GM23338 (cell line): Measurements from ENCODE around the gene CD28. TPM values are rescaled to one million over a fixed set of nuclear protein-coding genes. Genes with fewer than 3 reads are reported as not detected.

ENCODE experiments used
- ATAC-seq: fragments of 200-7000 bp; cut with Tn5 transposase; 3 replicates; pipeline ENCODE4 v1.9.1; 2020
- DNase-seq: peaks from one replicate; pipeline ENCODE4 v3.0.0-alpha.2; 2015; ENCODE audit warnings: low spot score
- H2AFZ ChIP-seq: fragments of 200-600 bp; sonication (generic); 2 replicates; pipeline ENCODE4 v1.8.0; 2016; ENCODE audit warnings: antibody characterized with exemption, mild to moderate bottlenecking, moderate library complexity
- H3F3A ChIP-seq: fragments of 200-600 bp; sonication (generic); replicated peaks from 2 replicates; pipeline ENCODE4 v1.8.0; 2017; ENCODE audit warnings: antibody characterized with exemption, mixed run types, low read depth
- H3K27ac ChIP-seq: fragments of 200-600 bp; sonication (generic); 2 replicates; pipeline ENCODE4 v1.6.1; 2016; ENCODE audit warnings: low read depth
- H3K27me3 ChIP-seq: fragments of 200-600 bp; sonication (generic); 2 replicates; pipeline ENCODE4 v1.8.0; 2016; ENCODE audit warnings: mild to moderate bottlenecking, mixed run types, moderate library complexity; ENCODE audit not compliant: insufficient read depth
- H3K36me3 ChIP-seq: fragments of 200-600 bp; sonication (generic); 2 replicates; pipeline ENCODE4 v1.8.0; 2016; ENCODE audit warnings: mild to moderate bottlenecking; ENCODE audit not compliant: insufficient read depth
- H3K4me1 ChIP-seq: fragments of 200-600 bp; sonication (generic); 2 replicates; pipeline ENCODE4 v1.8.0; 2016; ENCODE audit warnings: mild to moderate bottlenecking, moderate library complexity; ENCODE audit not compliant: insufficient read depth
- H3K4me2 ChIP-seq: fragments of 200-600 bp; sonication (generic); 2 replicates; pipeline ENCODE4 v1.7.1; 2017; ENCODE audit warnings: mixed run types
- H3K4me3 ChIP-seq: fragments of 200-600 bp; sonication (generic); 2 replicates; pipeline ENCODE4 v1.6.1; 2016; ENCODE audit warnings: mixed run types
- H3K79me2 ChIP-seq: fragments of 200-600 bp; sonication (generic); replicated peaks from 2 replicates; pipeline ENCODE4 v1.8.0; 2017; ENCODE audit warnings: mild to moderate bottlenecking; ENCODE audit not compliant: insufficient read depth
- H3K9me2 ChIP-seq: fragments of 200-600 bp; sonication (generic); 2 replicates; pipeline ENCODE4 v1.8.0; 2017; ENCODE audit not compliant: insufficient read depth
- H4K20me1 ChIP-seq: fragments of 200-600 bp; sonication (generic); replicated peaks from 2 replicates; pipeline ENCODE4 v1.8.0; 2017; ENCODE audit warnings: mild to moderate bottlenecking; ENCODE audit not compliant: insufficient read depth
- H3K27ac Mint-ChIP-seq: 2 replicates; pipeline ENCODE4 v1.8.0; 2020; ENCODE audit warnings: inconsistent platforms, mild to moderate bottlenecking, moderate library complexity, mixed read lengths
- H3K27me3 Mint-ChIP-seq: 3 replicates; pipeline ENCODE4 v1.8.0; 2022; ENCODE audit warnings: low read depth, mild to moderate bottlenecking, moderate library complexity, mixed read lengths, inconsistent platforms; ENCODE audit not compliant: insufficient read depth, poor library complexity
- H3K36me3 Mint-ChIP-seq: 3 replicates; pipeline ENCODE4 v1.8.0; 2021; ENCODE audit warnings: low read depth, mild to moderate bottlenecking, inconsistent platforms, moderate library complexity, mixed read lengths
- H3K4me1 Mint-ChIP-seq: 3 replicates; pipeline ENCODE4 v1.8.0; 2020; ENCODE audit warnings: mild to moderate bottlenecking, inconsistent platforms, mixed read lengths
- H3K4me3 Mint-ChIP-seq: 3 replicates; pipeline ENCODE4 v1.8.0; 2021; ENCODE audit warnings: moderate library complexity, mild to moderate bottlenecking, inconsistent platforms, mixed read lengths
- H3K9me3 Mint-ChIP-seq: 3 replicates; pipeline ENCODE4 v1.8.0; 2020; ENCODE audit warnings: moderate library complexity, mild to moderate bottlenecking, inconsistent platforms, mixed read lengths
- CREB1 ChIP-seq: fragments of 250-450 bp; sonication (Bioruptor Pico); IDR thresholded peaks from 2 replicates; pipeline ENCODE4 v1.5.0; 2020; ENCODE audit warnings: low read depth, mild to moderate bottlenecking, moderate library complexity
- EZH2 ChIP-seq: fragments of 200-600 bp; sonication (generic); IDR thresholded peaks from one replicate; pipeline ENCODE4 v1.8.0; 2017; ENCODE audit warnings: antibody characterized with exemption, mild to moderate bottlenecking, low read depth; ENCODE audit not compliant: unreplicated experiment
- EZH2phosphoT487 ChIP-seq: fragments of 200-600 bp; sonication (generic); IDR thresholded peaks from one replicate; pipeline ENCODE4 v1.8.1; 2018; ENCODE audit warnings: antibody characterized with exemption; ENCODE audit not compliant: unreplicated experiment
- JUNB ChIP-seq: IDR thresholded peaks from one replicate; pipeline ENCODE4 v1.6.1; 2016; ENCODE audit warnings: antibody characterized with exemption; ENCODE audit not compliant: unreplicated experiment
- NANOG ChIP-seq: IDR thresholded peaks from 2 replicates; pipeline ENCODE4 v1.6.1; 2016; ENCODE audit warnings: antibody characterized with exemption, borderline replicate concordance
- POLR2AphosphoS5 ChIP-seq: IDR thresholded peaks from 2 replicates; pipeline ENCODE4 v1.6.1; 2016; ENCODE audit warnings: antibody characterized with exemption, low read depth
- STAT1 ChIP-seq: IDR thresholded peaks from one replicate; pipeline ENCODE4 v1.6.1; 2016; ENCODE audit warnings: antibody characterized with exemption; ENCODE audit not compliant: unreplicated experiment
- ZNF114 ChIP-seq: fragments of 250-450 bp; sonication (Bioruptor Pico); IDR thresholded peaks from 2 replicates; pipeline ENCODE4 v1.5.0; 2020; ENCODE audit warnings: mild to moderate bottlenecking, moderate library complexity
- polyA plus RNA-seq: library from polyadenylated mRNA; unstranded; fragments of >200 nt; fragmentation: Nextera tagmentation; extraction: Ambion mirVana; gene quantifications from 2 replicates; pipeline ENCODE4 v1.2.1, GENCODE V29; 2016
- total RNA-seq: library from RNA; depleted of rRNA; stranded (reverse); fragments of >200 nt; shearing (Covaris generic); gene quantifications from 2 replicates; pipeline ENCODE4 v1.2.3, GENCODE V29; 2014
- TF ChIP-seq, protein P1 (sequence below): IDR thresholded peaks from one replicate; pipeline ENCODE4 v1.6.1; 2018; ENCODE audit warnings: antibody characterized with exemption; ENCODE audit not compliant: unreplicated experiment
- TF ChIP-seq, protein P2 (sequence below), 2 experiments: fragments of 200-600 bp in 1 of 2; sonication (generic) in 1 of 2; conservative IDR thresholded peaks; 2 replicates each; pipeline versions ENCODE4 v1.5.1 to v1.6.1; 2016 to 2017; ENCODE audit warnings: antibody characterized with exemption in 2 of 2, low read depth in 2 of 2, mild to moderate bottlenecking in 2 of 2, moderate library complexity in 1 of 2
- TF ChIP-seq, protein P3 (sequence below): fragments of 250-450 bp; sonication (Bioruptor Pico); IDR thresholded peaks from 2 replicates; pipeline ENCODE4 v1.5.0; 2020; ENCODE audit warnings: mild to moderate bottlenecking, moderate library complexity
- TF ChIP-seq, protein P4 (sequence below): IDR thresholded peaks from 2 replicates; pipeline ENCODE4 v1.6.1; 2016; ENCODE audit warnings: antibody characterized with exemption

CD28 gene
- total and polyA plus RNA-seq, 2 experiments from 2014 or later: not detected

DNA sequence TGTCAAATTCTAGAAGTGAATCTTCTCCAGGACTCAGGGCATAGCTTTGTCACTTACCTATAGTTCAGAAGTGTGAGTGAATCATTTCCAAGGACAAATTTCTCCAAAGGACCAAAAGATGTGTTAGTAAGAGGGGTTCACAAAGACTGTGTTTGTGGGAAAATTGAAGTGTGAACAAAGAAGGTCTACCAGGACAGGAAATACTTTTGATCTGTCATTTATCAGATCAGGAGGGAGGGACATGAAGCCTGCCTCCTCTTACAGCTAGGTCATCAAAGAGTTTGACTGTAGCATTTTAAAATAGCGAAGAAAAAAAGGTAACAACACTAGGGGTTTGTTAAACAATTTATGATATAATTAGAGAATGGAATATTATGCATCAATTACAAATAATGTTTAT lies 2.0 kb upstream of the CD28 start:
- Histone ChIP-seq H3K9me2 (no peaks in the 10 kb centered on the region), H3K4me3 (no peak overlapping the region), H4K20me1 (no peaks in the 10 kb centered on the region), H3K79me2 (no peaks in the 10 kb centered on the region), H3F3A (no peaks in the 10 kb centered on the region), H3K27me3 (no peaks in the 10 kb centered on the region), H3K36me3 (no peaks in the 10 kb centered on the region), H3K4me2 (no peak overlapping the region), H3K27ac (no peak overlapping the region), H3K4me1 (no peaks in the 10 kb centered on the region), H2AFZ (no peak overlapping the region)
- peaks cover 2% of the 10 kb centered on the region for H3K27me3 Mint-ChIP-seq
- TF ChIP-seq, protein P1, sequence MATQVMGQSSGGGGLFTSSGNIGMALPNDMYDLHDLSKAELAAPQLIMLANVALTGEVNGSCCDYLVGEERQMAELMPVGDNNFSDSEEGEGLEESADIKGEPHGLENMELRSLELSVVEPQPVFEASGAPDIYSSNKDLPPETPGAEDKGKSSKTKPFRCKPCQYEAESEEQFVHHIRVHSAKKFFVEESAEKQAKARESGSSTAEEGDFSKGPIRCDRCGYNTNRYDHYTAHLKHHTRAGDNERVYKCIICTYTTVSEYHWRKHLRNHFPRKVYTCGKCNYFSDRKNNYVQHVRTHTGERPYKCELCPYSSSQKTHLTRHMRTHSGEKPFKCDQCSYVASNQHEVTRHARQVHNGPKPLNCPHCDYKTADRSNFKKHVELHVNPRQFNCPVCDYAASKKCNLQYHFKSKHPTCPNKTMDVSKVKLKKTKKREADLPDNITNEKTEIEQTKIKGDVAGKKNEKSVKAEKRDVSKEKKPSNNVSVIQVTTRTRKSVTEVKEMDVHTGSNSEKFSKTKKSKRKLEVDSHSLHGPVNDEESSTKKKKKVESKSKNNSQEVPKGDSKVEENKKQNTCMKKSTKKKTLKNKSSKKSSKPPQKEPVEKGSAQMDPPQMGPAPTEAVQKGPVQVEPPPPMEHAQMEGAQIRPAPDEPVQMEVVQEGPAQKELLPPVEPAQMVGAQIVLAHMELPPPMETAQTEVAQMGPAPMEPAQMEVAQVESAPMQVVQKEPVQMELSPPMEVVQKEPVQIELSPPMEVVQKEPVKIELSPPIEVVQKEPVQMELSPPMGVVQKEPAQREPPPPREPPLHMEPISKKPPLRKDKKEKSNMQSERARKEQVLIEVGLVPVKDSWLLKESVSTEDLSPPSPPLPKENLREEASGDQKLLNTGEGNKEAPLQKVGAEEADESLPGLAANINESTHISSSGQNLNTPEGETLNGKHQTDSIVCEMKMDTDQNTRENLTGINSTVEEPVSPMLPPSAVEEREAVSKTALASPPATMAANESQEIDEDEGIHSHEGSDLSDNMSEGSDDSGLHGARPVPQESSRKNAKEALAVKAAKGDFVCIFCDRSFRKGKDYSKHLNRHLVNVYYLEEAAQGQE: no peak
- TF ChIP-seq CREB1 (CRISPR knock-in tag) (no peak), NANOG (no peak), STAT1 (no peak), EZH2 (no peak), EZH2phosphoT487 (no peak), POLR2AphosphoS5 (no peak), JUNB (no peak), ZNF114 (CRISPR knock-in tag) (no peak)
- TF ChIP-seq, protein P2, sequence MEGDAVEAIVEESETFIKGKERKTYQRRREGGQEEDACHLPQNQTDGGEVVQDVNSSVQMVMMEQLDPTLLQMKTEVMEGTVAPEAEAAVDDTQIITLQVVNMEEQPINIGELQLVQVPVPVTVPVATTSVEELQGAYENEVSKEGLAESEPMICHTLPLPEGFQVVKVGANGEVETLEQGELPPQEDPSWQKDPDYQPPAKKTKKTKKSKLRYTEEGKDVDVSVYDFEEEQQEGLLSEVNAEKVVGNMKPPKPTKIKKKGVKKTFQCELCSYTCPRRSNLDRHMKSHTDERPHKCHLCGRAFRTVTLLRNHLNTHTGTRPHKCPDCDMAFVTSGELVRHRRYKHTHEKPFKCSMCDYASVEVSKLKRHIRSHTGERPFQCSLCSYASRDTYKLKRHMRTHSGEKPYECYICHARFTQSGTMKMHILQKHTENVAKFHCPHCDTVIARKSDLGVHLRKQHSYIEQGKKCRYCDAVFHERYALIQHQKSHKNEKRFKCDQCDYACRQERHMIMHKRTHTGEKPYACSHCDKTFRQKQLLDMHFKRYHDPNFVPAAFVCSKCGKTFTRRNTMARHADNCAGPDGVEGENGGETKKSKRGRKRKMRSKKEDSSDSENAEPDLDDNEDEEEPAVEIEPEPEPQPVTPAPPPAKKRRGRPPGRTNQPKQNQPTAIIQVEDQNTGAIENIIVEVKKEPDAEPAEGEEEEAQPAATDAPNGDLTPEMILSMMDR (conservative IDR thresholded peaks at IDR 0.05; ENCODE audit: low read depth in 2 of 2): no peak
- TF ChIP-seq, protein P3, sequence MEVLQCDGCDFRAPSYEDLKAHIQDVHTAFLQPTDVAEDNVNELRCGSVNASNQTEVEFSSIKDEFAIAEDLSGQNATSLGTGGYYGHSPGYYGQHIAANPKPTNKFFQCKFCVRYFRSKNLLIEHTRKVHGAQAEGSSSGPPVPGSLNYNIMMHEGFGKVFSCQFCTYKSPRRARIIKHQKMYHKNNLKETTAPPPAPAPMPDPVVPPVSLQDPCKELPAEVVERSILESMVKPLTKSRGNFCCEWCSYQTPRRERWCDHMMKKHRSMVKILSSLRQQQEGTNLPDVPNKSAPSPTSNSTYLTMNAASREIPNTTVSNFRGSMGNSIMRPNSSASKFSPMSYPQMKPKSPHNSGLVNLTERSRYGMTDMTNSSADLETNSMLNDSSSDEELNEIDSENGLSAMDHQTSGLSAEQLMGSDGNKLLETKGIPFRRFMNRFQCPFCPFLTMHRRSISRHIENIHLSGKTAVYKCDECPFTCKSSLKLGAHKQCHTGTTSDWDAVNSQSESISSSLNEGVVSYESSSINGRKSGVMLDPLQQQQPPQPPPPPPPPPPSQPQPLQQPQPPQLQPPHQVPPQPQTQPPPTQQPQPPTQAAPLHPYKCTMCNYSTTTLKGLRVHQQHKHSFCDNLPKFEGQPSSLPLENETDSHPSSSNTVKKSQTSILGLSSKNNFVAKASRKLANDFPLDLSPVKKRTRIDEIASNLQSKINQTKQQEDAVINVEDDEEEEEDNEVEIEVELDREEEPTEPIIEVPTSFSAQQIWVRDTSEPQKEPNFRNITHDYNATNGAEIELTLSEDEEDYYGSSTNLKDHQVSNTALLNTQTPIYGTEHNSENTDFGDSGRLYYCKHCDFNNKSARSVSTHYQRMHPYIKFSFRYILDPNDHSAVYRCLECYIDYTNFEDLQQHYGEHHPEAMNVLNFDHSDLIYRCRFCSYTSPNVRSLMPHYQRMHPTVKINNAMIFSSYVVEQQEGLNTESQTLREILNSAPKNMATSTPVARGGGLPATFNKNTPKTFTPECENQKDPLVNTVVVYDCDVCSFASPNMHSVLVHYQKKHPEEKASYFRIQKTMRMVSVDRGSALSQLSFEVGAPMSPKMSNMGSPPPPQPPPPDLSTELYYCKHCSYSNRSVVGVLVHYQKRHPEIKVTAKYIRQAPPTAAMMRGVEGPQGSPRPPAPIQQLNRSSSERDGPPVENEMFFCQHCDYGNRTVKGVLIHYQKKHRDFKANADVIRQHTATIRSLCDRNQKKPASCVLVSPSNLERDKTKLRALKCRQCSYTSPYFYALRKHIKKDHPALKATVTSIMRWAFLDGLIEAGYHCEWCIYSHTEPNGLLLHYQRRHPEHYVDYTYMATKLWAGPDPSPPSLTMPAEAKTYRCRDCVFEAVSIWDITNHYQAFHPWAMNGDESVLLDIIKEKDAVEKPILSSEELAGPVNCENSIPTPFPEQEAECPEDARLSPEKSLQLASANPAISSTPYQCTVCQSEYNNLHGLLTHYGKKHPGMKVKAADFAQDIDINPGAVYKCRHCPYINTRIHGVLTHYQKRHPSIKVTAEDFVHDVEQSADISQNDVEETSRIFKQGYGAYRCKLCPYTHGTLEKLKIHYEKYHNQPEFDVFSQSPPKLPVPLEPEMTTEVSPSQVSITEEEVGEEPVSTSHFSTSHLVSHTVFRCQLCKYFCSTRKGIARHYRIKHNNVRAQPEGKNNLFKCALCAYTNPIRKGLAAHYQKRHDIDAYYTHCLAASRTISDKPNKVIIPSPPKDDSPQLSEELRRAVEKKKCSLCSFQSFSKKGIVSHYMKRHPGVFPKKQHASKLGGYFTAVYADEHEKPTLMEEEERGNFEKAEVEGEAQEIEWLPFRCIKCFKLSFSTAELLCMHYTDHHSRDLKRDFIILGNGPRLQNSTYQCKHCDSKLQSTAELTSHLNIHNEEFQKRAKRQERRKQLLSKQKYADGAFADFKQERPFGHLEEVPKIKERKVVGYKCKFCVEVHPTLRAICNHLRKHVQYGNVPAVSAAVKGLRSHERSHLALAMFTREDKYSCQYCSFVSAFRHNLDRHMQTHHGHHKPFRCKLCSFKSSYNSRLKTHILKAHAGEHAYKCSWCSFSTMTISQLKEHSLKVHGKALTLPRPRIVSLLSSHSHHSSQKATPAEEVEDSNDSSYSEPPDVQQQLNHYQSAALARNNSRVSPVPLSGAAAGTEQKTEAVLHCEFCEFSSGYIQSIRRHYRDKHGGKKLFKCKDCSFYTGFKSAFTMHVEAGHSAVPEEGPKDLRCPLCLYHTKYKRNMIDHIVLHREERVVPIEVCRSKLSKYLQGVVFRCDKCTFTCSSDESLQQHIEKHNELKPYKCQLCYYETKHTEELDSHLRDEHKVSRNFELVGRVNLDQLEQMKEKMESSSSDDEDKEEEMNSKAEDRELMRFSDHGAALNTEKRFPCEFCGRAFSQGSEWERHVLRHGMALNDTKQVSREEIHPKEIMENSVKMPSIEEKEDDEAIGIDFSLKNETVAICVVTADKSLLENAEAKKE (CRISPR knock-in tag): no peak
- TF ChIP-seq, protein P4, sequence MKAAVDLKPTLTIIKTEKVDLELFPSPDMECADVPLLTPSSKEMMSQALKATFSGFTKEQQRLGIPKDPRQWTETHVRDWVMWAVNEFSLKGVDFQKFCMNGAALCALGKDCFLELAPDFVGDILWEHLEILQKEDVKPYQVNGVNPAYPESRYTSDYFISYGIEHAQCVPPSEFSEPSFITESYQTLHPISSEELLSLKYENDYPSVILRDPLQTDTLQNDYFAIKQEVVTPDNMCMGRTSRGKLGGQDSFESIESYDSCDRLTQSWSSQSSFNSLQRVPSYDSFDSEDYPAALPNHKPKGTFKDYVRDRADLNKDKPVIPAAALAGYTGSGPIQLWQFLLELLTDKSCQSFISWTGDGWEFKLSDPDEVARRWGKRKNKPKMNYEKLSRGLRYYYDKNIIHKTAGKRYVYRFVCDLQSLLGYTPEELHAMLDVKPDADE: no peak
- H3K27ac Mint-ChIP-seq: no peak overlapping the region
- H3K4me3 Mint-ChIP-seq: no peak overlapping the region
- no peaks in the 10 kb centered on the region for H3K36me3 Mint-ChIP-seq
- ATAC-seq (no peak), DNase-seq (no peak)
- no peaks in the 10 kb centered on the region; the same call in 2 of the 3 replicates for H3K9me3 Mint-ChIP-seq
- no peaks in the 10 kb centered on the region for H3K4me1 Mint-ChIP-seq
